COLO668 (cell line): ENCODE measurements around the gene PRRX1.

Source experiments
- DNase-seq: peaks from one replicate; lab custom pipeline; 2025; ENCODE audit not compliant: unreplicated experiment; lab: John Stamatoyannopoulos, UW

PRRX1 gene

DNA sequence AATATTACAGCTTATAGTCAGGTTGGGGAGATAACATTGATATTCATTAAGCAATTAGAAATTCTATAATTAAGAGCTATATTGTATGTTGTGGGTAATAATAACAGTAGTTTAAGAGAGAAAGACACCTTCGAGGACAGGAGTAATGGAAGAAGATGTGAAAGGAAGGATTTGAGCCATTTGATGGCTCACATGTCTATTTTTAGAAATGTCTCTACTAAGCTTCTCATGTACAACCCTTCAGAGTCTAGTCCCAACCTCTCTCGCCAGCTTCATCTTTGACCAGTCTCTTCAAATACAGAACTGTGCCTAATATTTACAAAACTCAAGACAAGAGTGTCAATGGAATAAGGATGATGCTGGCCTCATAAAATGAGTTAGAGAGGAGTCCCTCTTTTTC is 95.1 kb downstream of the PRRX1 start:
- no peak for DNase-seq

DNA sequence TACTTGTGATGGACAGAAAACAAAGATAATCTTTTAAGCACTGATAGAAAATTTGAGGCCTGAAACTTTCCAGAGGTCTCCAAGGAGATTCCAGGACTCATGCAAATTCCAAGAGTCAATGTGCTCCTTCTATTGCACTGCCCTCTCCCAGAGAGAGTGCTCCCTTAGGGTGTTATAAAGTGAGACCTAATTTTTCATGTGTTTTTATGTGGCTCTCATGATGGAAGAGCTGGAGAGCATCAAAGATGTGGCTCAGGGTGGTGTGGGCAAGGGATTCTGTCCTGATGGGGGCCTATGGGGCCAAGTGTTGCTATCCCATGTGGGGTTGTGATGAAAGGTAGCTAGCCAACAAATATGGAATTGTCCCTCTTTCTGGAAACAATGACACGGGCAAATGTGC is 101.3 kb downstream of the PRRX1 start:
- no peak for DNase-seq

DNA sequence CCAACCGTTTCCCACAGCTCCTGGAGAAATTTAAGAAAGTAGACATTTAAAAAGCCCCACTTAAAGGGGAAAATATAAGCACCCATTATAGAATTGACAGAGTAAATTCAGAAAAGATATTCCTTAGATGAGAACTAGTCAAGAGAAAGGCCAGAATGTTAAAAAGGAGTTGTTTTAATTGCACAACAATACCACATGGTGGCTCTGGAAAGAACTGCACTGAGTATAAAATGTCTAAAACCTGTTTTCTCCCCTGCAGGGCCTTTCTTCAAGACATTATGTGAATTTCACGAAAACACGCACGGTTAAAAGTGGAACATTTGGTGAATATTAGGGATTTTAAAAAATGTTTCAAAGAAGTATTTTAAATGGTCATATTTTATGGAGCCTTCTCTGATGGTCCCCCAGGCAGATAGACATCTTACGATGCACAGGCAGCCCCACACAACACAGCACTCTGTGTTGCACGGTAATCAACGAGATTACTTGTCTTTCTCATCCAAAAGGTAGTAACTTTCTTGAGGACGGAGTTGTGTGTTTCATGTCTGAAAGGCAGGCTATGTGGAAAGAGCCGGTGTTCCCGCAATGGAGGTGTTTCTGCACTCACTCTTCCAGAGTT is 101.9 kb downstream of the PRRX1 start:
- DNase-seq, result no peak

DNA sequence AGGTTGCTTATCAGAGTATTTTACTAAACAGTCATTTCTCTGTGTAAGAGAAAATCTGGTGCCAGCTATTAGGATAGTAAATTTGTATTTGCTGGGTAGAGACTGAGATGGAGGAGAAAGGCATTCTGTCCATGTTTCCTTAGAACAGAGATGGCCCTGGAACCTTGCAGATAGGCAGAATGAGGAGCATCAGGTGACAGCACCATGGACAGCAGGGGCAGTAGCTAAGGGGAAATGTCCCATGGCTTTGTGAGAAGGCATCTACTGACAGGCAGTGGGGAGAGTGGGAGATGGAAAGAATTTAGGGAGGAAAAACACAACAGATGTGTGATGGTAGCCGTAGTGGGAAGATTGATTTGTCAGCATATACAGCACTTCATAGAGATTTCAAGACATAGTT is 105.0 kb downstream of the PRRX1 start:
- DNase-seq, result no peak

DNA sequence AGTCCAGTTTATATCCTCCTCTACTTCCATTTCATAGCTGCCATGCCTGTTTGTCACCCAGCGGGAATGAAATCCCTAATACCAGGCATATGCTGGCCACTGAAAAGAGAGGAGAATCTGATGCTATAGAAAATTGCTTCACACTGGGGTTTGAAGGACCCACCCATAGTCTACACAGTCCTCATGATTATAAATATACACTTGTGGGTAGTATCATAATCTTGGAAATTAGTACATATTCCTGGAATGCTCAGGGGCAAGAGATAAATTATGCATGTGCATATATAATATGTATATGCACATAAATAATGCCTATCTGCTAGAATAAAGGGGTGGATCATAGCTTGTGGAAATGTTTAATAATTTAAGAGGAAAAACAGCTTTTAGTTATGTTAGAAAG is 105.8 kb downstream of the PRRX1 start:
- no peak for DNase-seq

DNA sequence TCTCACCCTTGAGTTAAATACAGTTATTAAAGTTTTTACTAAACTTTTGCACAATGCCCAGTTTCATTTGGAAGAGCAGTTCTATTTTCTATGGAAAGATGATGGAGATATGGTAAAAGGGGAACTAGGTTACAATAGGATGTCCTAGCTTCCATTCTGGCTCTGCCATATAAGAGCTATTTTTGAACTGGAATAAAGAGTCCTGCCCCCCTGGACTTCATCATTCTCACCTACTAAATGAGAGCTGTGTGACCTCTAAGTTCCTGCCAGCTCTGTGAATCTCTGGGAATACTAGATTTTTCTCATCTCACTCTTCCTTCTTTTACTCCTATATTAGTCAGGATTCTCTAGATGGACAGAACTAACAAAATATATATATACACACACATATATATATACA is 106.3 kb downstream of the PRRX1 start:
- no peak for DNase-seq

DNA sequence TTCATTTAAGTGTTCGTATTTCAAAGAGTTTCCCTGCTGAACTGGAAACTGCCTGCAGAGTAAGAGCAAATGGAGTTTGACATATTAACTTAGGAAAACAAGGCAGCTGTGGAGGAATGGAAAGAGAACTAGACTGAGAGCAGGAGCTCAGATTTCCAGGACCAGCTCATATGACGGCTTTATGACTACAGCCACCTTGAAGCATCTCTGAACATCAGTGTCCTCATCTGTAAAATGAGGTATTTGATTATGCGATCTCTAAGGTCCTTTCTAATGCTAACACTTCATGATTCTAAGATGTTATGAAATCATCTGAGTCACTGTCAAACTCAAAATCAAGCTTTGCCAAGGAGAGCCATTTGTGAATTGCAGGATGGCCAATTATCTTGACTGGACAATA is 112.3 kb downstream of the PRRX1 start:
- no peak for DNase-seq

DNA sequence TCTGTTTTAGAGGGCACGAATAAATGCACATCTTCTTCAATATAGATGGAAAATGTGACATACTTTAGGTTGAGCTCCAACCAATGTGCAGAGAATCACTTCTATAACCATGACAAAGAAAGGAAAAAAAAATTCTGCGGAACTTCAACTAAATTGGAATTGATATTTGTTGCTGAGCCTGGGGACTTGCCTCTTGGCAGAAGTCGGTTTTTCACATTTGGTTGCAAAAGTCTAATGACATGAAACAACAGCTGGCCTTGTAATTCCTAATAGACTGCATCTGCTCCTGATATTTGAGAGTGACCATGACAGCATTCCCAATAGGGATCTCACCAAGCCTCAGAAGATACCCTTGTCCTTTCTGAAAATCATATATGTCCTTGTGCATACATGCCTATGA is 112.8 kb downstream of the PRRX1 start:
- no peak for DNase-seq
